NAMALWA (cell line): Measurements from ENCODE around the gene DCP1B.
A peak's percentile ranks its signal among the peaks of the same experiment; 100 is the strongest.

Experiments
- DNase-seq: peaks from one replicate; pipeline ENCODE4 v3.0.0-alpha.2; 2015; ENCODE audit warnings: low spot score

The DCP1B gene

DNA sequence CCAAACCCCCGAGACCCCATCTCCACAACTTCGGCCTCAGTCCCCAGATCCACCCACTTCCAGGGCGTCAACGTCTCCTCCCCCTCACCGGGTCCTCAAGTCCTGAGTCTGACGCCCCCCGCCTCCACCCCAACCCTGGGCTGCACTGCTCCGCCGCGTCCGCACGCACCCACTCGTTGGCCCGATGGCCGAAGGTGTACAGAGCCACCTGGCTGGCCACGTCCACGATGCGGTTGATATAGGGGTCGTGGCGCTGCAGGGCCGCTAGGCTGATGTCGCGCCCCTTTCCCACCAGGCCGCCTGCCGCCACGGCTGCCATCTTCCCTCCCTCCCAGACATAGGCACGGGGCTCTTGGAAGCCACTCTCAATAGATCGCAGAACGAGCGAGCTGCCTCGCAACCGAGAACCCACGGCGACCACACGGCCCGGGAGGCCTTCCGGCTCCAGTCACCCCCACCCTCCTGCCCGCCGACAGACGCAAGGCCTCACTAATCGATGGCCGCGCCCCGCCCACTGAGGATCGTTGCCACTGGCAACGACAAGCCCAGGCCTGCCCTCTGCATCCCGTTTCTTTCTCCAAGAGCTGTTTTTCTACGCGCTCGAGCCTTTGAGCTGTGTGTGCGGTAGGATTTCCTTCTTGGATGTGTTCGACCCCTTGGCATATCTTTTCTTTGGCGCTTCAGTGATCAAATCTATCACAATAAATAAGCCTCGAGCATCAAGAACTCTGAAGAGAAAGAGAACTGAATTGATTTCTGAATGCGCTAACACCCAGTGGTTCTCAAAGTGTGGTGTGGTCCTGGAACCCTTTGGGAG, at the start of gene DCP1B:
Gene DCP1B, minus strand, starts transcription at position 345 of the 817 bp plus-strand sequence. Its CDS starts 26 bp downstream, at position 319.
- peak; percentile 96 for DNase-seq

DNA sequence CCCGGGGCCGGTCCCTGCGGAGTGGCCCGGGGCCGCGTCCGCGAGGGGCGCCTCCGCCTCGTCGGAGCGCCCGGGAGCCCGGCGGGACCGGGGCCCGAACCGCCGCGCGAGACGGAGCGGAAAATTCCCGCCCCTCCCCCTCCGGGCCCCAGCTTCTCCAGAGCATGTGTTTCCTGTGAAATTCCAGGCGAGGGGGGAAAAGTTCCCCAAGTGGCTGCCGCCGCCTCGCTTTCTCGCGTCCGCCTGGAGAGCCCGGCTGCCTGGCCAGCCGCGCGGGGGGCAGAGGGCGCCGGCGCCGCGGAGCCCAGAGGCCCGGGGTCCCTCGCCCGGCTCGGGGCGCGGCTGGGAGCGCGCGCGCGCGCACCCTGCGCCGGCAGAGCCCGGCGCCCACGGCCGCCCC, 49.4 kb upstream of the DCP1B start:
- no peak for DNase-seq

DNA sequence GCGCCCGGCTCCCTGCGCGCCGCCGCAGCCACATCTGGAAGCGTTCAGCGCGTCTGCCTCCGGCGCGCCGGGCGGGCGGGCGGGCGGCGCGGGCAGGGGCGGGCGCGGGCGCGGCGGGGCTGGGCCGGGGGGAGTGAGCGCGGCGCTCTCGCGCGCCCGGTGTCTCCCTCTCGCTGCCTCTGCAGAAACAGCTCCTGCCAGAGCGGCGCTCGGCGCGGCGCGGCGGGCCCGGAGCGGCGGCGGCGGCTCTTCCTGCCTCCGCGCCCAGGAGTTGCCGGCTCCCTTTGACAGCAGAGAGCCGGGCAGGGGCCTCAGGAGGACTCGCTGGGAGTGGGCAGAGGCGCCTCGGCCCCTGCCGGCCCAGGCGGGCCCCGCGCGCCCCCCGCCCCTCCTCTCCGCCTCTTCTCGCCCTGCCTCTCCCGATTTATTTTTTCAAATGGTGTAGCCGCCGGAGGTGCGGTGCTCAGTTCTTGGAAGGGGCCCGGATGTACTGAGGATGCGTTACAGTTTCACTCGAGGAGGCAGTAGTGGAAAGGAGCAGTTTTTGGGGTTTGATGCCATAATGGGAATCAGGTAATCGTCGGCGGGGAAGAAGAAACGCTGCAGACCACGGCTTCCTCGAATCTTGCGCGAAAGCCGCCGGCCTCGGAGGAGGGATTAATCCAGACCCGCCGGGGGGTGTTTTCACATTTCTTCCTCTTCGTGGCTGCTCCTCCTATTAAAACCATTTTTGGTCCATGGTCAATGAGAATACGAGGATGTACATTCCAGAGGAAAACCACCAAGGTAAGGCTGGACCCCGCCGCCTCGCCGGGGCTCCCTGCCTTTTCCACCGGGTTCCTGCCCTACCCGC, 48.8 kb upstream of the DCP1B start, which contains the start of gene CACNA1C:
Gene CACNA1C, plus strand, starts transcription at position 162 of the 853 bp plus-strand sequence. Its CDS starts 576 bp downstream, at position 738.
- DNase-seq, result no peak

DNA sequence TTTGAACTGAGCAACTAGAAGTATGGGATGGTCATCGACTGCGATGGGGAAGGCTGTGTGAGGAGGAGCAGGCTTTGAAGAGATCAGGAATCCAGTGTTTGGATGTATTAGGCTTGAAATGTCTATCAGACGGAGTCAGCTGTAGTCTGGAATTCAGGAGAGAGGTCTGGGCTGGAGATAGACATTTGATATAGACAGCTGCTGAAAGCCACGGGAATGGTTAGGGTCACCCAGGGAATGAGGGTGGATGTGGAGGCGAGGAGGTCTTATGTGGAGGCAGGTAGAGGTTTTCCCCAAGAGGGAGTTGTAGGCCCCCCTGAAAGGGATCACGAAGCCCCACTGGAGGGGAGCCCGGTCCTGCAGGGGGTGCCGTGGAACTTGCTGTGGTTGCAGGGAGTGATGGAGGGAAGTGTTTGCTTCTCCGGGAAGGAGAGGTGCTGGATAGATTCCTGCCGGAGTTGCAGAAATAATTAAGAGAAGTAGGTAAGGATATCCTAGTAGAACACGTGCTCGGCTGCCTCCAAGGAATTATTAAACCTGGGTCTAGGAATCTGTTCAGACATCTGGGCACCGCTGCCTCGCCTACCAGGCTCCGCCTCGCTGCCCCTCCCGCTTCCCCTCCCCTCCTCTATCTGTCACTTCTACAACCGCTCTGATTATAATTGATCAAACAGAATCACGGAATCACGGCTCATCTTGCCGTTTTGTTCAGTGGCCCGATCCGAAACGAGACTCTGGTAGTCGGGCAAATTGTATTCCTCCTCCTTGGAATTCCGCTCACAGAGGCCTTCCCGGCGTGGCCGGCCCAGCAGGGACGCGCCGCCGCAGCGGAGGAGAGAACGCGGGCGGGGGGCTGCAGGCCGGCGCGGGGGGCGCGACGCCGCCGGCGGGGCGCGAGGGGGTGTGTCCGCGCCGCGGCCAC, 47.7 kb upstream of the DCP1B start:
- DNase-seq, result no peak

DNA sequence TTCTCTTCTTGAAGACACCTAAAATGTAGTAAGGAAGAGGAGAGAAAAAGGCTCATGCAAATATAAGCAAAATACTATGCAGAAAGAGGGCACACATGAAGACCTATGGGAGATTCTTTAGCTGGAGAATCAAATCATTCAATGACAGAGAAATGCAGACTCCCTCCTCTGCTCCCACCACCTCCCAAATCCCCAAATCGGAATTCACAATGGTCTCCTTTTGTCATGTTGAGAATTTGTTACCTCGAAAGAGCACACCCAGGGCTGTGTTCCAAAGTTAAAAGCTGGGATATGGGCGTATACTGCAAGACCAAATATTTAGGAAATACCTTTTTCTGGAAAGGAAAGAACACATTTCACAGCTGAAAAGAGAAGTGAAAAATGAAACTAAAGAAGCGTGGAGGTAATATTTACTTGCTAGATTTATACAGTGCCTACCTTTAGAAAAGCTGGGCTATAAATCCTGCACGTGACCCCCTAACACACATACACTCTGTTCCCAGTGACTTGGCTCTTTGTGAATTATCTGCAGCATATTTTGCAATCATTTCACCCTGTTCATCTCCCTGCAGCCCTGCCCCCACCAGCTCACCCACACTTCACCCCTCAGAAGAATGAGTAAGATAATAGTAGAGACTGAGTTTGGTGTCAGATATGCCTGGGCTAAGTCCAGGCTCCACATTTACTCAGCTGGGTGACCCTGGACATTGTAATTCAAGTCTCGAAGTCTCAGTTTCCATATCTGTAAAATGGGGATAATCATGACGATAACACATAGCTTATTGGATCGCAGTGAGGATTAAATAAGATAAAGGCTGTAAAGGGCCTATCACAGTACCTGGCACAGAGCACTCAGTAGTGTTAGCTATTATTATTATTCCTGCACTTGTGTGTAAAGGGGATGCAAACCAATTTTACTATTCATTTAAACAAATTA, 45.6 kb upstream of the DCP1B start:
- DNase-seq, result peak; percentile 19

DNA sequence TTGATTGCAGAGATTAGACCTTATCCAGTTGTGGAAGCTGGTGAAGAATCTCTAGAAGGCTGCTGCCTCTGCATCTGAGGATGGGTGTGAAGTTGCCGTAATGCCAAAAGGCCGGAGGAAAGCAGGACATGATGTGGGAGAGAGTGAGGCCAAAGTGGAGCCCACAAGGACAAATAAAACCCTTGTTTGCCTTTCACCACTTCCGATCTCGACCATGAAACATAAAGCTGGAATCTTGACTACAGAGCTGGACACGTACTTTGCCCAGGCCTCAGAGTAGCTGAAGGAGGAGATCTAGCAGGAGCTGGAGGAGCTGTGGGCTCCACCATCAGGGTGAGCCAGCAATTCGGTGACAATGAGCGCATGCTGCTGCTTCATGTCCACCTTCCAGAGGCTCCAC, 43.5 kb upstream of the DCP1B start:
- no peak for DNase-seq

DNA sequence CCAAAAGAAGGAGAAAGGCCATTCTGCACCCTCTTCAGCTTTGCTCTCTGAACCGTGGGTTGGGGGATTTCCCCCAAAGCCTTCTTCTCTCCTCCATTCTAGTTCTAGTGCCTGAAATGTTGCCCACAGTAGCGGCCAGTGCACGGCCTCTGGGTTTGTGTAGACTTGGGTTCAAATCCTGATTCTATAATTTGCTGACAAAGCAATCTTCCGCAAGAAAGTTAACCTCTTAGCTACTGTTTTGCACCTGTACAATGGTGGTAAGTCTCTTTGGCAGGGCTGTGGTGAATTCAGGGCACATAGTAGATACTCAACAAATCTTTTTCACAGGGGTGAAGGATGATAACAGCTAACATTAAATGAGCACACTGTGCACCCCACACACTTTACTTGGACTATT, 42.7 kb upstream of the DCP1B start:
- DNase-seq, result no peak

DNA sequence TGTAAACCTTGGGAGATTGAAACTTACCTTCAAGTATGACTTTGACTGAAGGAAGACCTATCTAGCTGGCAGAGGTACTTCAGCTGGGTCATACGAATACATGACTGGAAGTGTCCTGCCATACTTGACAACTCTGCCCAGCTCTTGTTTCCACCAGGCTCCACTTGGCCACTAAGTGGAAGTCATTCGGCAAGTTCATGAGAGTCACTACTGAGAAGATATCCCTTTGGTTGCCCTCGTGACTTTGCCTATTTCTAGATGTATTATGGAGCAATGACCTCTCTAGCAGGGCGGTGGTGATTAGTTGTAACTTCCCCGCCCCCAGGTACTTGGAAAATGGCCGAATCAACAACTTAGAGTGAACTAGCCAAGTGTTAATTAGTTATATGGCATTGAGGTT, 39.9 kb upstream of the DCP1B start:
- no peak for DNase-seq

DNA sequence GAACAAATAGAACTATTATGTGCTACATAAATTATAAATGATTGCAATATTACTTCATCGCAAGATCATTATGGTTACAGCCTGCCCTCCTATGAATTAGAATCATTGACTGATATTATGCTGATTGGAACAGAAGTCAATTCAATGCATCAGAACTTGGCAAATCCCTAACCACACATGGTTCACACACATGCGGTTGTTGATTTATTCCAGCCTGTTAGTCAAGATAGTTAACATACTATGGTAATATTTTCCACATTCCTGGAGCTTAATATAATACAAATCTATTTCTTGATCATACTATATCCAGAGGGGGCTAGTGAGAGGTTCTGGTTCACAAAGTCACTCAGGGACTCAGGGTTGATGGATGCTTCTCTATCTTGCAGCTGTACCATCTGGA, 38.8 kb upstream of the DCP1B start:
- no peak for DNase-seq

DNA sequence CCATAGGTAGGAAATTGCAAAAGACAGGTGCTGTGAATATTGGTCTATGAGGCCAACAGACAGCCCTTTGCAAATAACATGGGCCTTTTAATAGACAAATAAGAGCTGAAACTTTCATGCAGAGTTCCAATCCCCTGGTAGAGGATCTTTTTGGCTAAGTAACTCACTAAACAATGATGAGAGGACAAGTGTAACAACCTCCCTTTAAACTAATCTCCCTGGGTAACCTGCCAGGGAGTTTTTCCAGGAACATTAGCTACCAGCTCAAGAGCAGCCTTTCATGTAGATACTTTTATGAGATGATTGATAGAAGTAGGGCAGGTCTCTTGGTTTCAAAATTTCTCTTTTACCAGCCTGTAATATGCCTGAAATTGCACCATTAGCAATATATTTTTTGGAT, 34.8 kb upstream of the DCP1B start:
- DNase-seq, result no peak

DNA sequence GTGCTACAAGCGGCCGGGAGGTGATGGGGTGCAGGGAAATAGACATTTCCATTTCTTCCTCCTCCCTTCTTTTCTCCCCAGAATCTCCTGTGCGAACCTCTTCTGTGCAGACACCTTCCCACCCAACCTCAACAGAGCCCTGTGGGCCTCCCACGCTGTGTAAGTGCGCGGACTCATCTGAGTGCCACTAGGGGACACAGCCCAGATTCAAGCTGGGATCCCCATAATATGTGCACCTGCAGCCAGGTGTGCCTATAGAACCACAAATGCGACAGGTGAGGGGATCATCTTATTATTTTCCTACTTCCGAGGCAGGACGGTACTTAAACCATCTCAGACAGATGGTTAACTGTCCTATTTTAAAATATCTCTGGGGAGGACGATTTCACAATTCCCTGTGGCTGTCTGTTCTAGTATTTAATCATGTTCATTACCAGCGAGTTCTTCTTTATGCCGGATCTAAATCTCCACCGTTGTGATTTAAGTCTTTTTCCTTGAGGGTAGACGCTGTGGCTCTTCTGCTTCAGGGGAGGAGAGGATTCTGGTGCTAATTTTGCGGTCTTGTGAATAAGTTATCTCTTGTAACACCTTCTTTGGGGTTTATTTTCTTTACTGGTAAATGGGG, 31.3 kb upstream of the DCP1B start:
- DNase-seq, result no peak

DNA sequence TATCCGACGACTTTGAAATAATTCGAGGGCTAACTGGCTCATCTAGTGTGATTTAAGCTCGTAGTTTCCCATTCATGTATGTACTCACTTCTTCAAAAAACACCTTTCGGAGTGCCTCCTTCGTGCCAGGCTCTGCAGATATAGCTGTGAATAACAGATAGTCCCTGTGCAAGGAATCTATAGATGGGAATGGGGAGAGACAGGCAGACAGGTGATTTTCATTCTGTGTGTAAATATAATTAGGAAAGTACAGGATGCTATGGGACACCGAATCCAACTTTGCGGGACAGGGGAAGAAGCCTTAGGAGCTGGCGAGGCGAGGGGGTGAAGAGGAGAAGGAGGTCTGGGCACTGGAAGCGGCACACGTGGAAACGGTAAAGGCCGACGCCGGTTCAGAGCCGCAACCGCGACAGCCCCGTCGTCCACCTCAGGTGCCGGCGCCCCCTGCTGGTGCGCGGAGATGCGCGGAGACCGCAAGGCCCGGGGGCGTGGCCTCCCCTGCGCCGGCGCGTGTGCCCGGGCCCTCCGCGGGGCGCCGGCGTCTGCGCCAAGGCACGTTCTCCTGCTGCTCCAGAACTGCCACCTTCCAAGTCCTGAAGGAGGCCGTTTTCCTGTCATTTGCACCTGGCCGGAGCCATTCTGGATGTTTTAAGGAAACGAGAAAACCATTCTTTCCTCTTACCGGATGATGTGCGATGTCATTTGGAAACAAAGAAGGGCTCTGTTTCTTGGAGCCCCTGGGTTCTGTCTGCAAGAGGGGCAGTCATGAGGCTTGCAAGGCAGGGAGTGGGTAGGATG, 30.6 kb upstream of the DCP1B start:
- DNase-seq, result peak; percentile 90

DNA sequence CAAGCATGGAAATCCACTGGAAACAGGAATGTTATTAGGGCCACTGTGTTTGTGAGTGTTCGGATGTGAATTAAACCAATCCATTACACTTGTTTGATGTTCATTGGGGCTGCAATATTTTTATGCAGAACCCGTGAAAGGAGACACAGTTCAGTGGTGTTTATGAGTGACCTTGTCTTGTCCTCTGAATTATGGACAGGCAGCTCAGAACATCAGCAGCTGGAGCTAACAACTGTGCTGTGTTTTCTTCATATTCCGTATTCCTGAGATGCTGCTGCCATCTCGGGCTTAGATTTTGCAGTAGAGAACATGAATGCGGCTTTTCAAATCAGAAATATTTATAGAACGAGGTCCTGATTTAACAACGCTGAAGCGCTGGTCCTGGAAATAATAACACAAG, 28.2 kb upstream of the DCP1B start:
- no peak for DNase-seq

DNA sequence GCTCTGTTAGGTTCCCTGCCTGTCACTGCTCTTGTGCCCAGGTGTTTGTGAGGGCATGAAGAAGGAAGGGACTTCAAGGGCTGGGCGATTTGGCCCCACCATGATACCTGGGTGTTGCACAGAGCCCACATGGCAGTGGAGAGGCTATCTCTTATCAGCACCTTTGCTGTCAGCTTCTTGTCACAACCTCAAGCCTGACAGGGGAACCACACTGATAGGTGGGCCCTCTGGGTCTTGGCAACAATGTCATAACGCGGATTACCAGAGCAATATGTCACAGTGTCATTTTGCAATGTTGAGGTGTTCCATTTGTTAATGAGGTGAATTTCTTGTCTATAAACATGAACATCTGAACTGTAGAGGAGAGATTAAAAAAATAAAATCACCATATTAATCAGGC, 25.6 kb upstream of the DCP1B start:
- DNase-seq, result no peak

DNA sequence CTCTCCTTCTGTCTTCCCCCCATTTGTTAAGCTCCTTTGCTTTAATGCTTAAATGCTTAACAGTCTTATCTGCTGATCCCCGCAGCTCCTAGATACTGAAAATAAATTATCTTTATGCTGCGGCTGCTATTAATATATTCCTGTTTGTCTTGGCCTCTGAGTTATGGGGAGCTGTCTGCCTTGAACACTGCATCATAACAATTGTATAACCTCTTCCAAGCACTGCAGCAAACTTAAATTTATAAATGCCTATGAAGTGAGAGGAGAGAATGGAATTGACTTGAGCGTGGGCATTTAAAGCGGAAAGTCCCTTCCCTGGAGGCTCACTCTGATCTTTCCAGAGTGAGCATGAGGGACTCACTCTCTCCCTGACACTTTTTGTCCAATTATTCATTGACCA, 23.1 kb upstream of the DCP1B start:
- DNase-seq, result no peak

DNA sequence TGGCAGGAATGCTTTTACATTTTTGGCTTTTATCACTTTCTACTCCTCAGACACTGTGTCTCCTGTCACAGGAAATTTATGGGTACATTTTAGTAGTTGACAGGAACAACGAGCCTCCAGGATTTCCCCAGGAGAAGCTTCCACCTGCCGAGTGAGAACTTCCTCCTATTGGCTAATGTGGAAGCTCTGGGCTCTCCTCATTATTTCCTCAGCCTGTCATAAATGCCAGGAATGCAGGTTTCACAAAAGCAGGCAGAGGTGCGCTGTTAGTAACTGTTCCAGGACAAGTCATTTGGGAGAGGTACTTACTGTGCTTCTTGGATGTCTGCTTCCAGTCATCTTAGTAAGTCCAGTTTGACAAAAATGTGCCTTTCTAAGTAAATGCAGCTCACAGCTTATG, 19.1 kb upstream of the DCP1B start:
- DNase-seq, result no peak

DNA sequence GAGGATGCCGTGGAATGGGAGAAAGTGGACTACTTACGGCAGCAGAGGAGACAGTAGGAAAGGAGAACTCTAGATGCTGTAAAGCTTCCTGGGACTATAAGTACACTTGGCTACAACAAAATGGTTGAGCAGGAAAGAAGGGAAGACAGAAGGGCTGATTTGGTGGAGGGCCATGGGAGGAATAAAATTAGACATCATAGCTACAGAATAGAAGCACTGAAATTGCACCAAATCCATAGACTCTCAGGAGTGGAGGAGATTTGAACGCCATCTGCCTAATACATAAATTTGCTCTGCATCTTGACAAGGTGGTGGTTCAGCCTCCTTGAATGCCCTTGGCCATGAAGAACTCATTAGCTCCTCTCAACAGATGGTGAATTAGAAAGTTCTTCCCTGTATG, 16.3 kb upstream of the DCP1B start:
- no peak for DNase-seq

DNA sequence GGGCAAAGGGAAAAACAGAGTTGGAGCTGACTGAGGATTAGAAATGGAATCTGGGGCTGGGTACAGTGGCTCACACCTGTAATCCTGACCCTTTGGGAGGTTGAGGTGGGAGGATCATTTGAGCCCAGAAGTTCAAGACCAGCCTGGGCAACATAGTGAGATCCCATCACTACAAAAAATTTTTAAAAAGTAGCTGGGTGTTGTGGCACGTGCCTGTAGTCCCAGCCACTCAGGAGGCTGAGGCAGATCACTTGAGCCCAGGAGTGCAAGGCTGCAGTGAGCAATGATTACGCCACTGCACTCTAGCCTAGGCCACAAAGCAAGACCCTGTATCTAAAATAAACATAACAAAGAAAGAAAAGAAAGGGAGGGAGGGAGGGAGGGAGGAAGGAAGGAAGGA, 14.9 kb upstream of the DCP1B start:
- DNase-seq, result no peak

DNA sequence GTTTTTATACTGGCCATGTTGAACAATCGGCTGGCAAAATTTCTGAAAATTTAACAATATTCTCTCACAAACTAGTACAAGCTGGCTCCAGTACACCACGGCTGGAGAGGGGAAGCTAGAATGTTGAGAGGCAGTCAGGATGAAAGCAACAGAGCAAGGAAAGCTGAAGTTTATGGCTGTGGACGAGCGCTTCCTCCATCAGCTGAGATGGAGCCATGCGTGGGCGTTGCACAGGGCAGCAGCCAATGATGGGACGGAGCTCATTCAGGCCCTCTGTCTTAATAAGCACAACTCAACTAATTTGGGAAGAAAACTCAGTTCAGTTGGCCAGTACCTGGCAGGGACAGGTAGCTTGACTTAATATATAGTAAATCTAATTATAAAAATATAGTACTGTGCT, 14.1 kb upstream of the DCP1B start:
- no peak for DNase-seq
